Caco-2 (cell line): Measurements from ENCODE around the gene SQOR. TPM values are rescaled to one million over a fixed set of nuclear protein-coding genes. Genes with fewer than 3 reads are reported as not detected.

Experiments used
- BruUV-seq: library from RNA; stranded (reverse); fragments of 400-500 nt; replicated peaks from 2 replicates; lab custom pipeline; 2021; lab: Mats Ljungman, UMichigan
- CTCF ChIA-PET: fragments of 300-600 bp; sonication (Branson Sonifier 250); formaldehyde crosslinking; loops from one replicate; lab custom pipeline; 2022; ENCODE audit warnings: antibody characterized with exemption; lab: Charles Lee
- POLR2A ChIA-PET: fragments of 300-600 bp; sonication (Branson Sonifier 250); formaldehyde crosslinking; loops from one replicate; lab custom pipeline; 2022; ENCODE audit warnings: antibody characterized with exemption; lab: Charles Lee
- DNase-seq, 2 experiments: peaks; one replicate each; pipeline versions ENCODE4 v3.0.0 to v3.0.0-alpha.2; 2020 to 2022
- H3K27me3 ChIP-seq: replicated peaks from 2 replicates; pipeline ENCODE4 v1.6.0; 2011; ENCODE audit warnings: low read length; ENCODE audit not compliant: control insufficient read depth, insufficient read depth
- H3K36me3 ChIP-seq: 2 replicates; pipeline ENCODE4 v1.5.1; 2011; ENCODE audit warnings: low read length; ENCODE audit not compliant: control insufficient read depth, insufficient read depth
- H3K4me1 ChIP-seq: fragments of 250-450 bp; sonication (Bioruptor Pico); 2 replicates; pipeline ENCODE4 v1.5.1; 2020; ENCODE audit warnings: mild to moderate bottlenecking
- H3K4me3 ChIP-seq: 2 replicates; pipeline ENCODE4 v1.5.1; 2011; ENCODE audit warnings: low read depth, mild to moderate bottlenecking, control low read depth, low read length
- H3K9me3 ChIP-seq: fragments of 250-450 bp; sonication (Bioruptor Pico); 2 replicates; pipeline ENCODE4 v1.5.1; 2020; ENCODE audit warnings: mild to moderate bottlenecking, moderate library complexity
- H3K27ac Mint-ChIP-seq: one replicate; pipeline ENCODE4 v1.8.0; 2022; ENCODE audit warnings: mixed read lengths; ENCODE audit not compliant: unreplicated experiment
- H3K27me3 Mint-ChIP-seq: one replicate; pipeline ENCODE4 v1.8.0; 2022; ENCODE audit warnings: mixed read lengths; ENCODE audit not compliant: insufficient read depth, unreplicated experiment
- H3K36me3 Mint-ChIP-seq: one replicate; pipeline ENCODE4 v1.8.0; 2022; ENCODE audit warnings: mild to moderate bottlenecking, mixed read lengths; ENCODE audit not compliant: insufficient read depth, unreplicated experiment
- H3K4me1 Mint-ChIP-seq: one replicate; pipeline ENCODE4 v1.8.0; 2022; ENCODE audit warnings: low read depth, mixed read lengths; ENCODE audit not compliant: unreplicated experiment
- H3K4me3 Mint-ChIP-seq: one replicate; pipeline ENCODE4 v1.8.0; 2022; ENCODE audit warnings: mild to moderate bottlenecking, moderate library complexity, mixed read lengths; ENCODE audit not compliant: unreplicated experiment
- H3K9me3 Mint-ChIP-seq: one replicate; pipeline ENCODE4 v1.8.0; 2022; ENCODE audit warnings: mixed read lengths; ENCODE audit not compliant: unreplicated experiment
- CTCF ChIP-seq, 2 experiments: fragments of 200-600 bp in 1 of 2; IDR thresholded peaks; 1 replicate in 1 of 2; 2 replicates in 1 of 2; pipeline versions ENCODE4 v1.5.1 to v1.8.0; 2011 to 2022; ENCODE audit warnings: antibody characterized with exemption in 1 of 2, control low read depth in 1 of 2, inconsistent platforms in 1 of 2, low read depth in 1 of 2, low read length in 1 of 2, mild to moderate bottlenecking in 1 of 2, moderate library complexity in 1 of 2; ENCODE audit not compliant: insufficient read depth in 1 of 2, severe bottlenecking in 1 of 2, unreplicated experiment in 1 of 2
- intact Hi-C: fragments of 100-400 bp; cut with micrococcal nuclease; formaldehyde crosslinking; loops from one replicate; pipeline ENCODE4 v1.10.0; 2022; ENCODE audit not compliant: unreplicated experiment
- total RNA-seq: library from RNA; stranded (reverse); gene quantifications from 2 replicates; pipeline ENCODE4 v1.2.3, GENCODE V29; 2022

The SQOR gene
- total RNA-seq, 1 experiment from 2014 or later = 5.0 TPM

- Histone ChIP-seq H3K4me1 (0 out of 2 replicates have a peak, but pooled peaks cover 3% of the 10 kb centered on the region), H3K36me3 (no peaks in the 10 kb centered on the region), H3K4me3 (no peak overlapping the region), H3K9me3 (no peaks in the 10 kb centered on the region), H3K27me3 (no peaks in the 10 kb centered on the region)
- Mint-ChIP-seq H3K9me3 (no peaks in the 10 kb centered on the region), H3K4me3 (no peak overlapping the region), H3K4me1 (peaks cover 7% of the 10 kb centered on the region), H3K27me3 (peaks cover 1% of the 10 kb centered on the region), H3K36me3 (no peaks in the 10 kb centered on the region), H3K27ac (no peak overlapping the region)
- no peak for TF ChIP-seq CTCF (IDR thresholded peaks at IDR 0.05; ENCODE audit: insufficient read depth in 1 of 2, low read depth in 1 of 2, low read length in 1 of 2, severe bottlenecking in 1 of 2, unreplicated experiment in 1 of 2)
- no peak for DNase-seq
- ChIA-PET CTCF (no interaction called here), POLR2A (no interaction called here)
- BruUV-seq = no TSS peak
- intact Hi-C loops = no loop called here
Measured at GRCh38 chr15:45702041-45702440, 67.2 kb downstream of the SQOR start.

GRCh38 chr15:45703670-45704328, 69.0 kb downstream of the SQOR start:
- no peaks in the 10 kb centered on the region for H3K9me3 Mint-ChIP-seq
- H3K4me3 ChIP-seq = no peak overlapping the region
- no peaks in the 10 kb centered on the region for H3K36me3 ChIP-seq
- H3K27ac Mint-ChIP-seq = no peak overlapping the region
- DNase-seq = no peak
- BruUV-seq = no TSS peak
- H3K9me3 ChIP-seq = no peaks in the 10 kb centered on the region
- ChIA-PET CTCF (interaction anchor here (0.7 kb wide), 1 partner anchor 246 kb away, joined by 3 read pairs; no protein-coding TSS in a partner anchor), POLR2A (no interaction called here)
- H3K36me3 Mint-ChIP-seq = no peaks in the 10 kb centered on the region
- 0 out of 2 replicates have a peak, but pooled peaks cover 3% of the 10 kb centered on the region for H3K4me1 ChIP-seq
- TF ChIP-seq CTCF (IDR thresholded peaks at IDR 0.05; ENCODE audit: insufficient read depth in 1 of 2, low read depth in 1 of 2, low read length in 1 of 2, severe bottlenecking in 1 of 2, unreplicated experiment in 1 of 2) = peak in 1 of 2 experiments; percentile 10
- intact Hi-C loops = no loop called here
- H3K4me1 Mint-ChIP-seq = peaks cover 7% of the 10 kb centered on the region
- H3K27me3 Mint-ChIP-seq = no peaks in the 10 kb centered on the region
- no peaks in the 10 kb centered on the region for H3K27me3 ChIP-seq
- H3K4me3 Mint-ChIP-seq = peak overlapping the region; percentile 36

- peak in 1 of 2 experiments; percentile 14 for DNase-seq
- intact Hi-C loops = loop anchor here (1.0 to 5.0 kb wide), 3 partner anchors 86 to 798 kb away; no protein-coding TSS in a partner anchor
- no peaks in the 10 kb centered on the region for H3K36me3 Mint-ChIP-seq
Measured at GRCh38 chr15:45704329-45705249, 69.8 kb downstream of the SQOR start.

More at GRCh38 chr15:45704329-45705249, 69.8 kb downstream of the SQOR start:
- Histone ChIP-seq H3K4me1 (0 out of 2 replicates have a peak, but pooled peaks cover 3% of the 10 kb centered on the region), H3K27me3 (no peaks in the 10 kb centered on the region), H3K9me3 (no peaks in the 10 kb centered on the region), H3K36me3 (no peaks in the 10 kb centered on the region), H3K4me3 (peak overlapping the region; percentile 47)
- ChIA-PET POLR2A (no interaction called here), CTCF (interaction anchor here (0.7 to 1.9 kb wide), 4 partner anchors 9 to 98 kb away, joined by 3 to 10 read pairs (median 8); no protein-coding TSS in a partner anchor)
- Mint-ChIP-seq H3K27ac (peak overlapping the region; percentile 59), H3K9me3 (no peaks in the 10 kb centered on the region), H3K4me3 (peak overlapping the region; percentile 93), H3K27me3 (no peaks in the 10 kb centered on the region), H3K4me1 (peaks cover 7% of the 10 kb centered on the region)
- no TSS peak for BruUV-seq
- no peak for TF ChIP-seq CTCF (IDR thresholded peaks at IDR 0.05; ENCODE audit: insufficient read depth in 1 of 2, low read depth in 1 of 2, low read length in 1 of 2, severe bottlenecking in 1 of 2, unreplicated experiment in 1 of 2)
